A549 treated with AZD9567 at 1 μM for 4 hours (cell line): ENCODE measurements around the gene LEP. TPM values are rescaled to one million over a fixed set of nuclear protein-coding genes. Genes with fewer than 3 reads are reported as not detected.

ENCODE experiments used
- total RNA-seq: library from RNA; stranded (reverse); fragments of 200-300 nt; extraction: Qiagen RNA extraction; gene quantifications from 5 replicates; pipeline ENCODE4 v1.2.3, GENCODE V29; 2022; ENCODE audit not compliant: insufficient read depth

The LEP gene
- not detected in 5 replicates for total RNA-seq

DNA sequence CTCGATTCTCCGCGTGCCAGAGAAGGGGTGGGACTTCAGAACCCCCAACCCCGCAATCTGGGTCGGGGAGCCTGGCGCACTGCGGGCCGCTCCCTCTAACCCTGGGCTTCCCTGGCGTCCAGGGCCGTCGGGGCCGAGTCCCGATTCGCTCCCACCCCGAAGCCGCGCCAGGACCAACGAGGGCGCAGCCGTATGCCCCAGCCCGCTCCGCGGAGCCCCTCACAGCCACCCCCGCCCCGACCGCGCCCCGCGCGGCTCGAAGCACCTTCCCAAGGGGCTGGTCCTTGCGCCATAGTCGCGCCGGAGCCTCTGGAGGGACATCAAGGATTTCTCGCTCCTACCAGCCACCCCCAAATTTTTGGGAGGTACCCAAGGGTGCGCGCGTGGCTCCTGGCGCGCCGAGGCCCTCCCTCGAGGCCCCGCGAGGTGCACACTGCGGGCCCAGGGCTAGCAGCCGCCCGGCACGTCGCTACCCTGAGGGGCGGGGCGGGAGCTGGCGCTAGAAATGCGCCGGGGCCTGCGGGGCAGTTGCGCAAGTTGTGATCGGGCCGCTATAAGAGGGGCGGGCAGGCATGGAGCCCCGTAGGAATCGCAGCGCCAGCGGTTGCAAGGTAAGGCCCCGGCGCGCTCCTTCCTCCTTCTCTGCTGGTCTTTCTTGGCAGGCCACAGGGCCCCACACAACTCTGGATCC lies at the start of gene LEP:
Gene LEP (plus strand): TSS at position 583 of the 691 bp plus-strand sequence. CDS start 10,741 bp downstream, outside the sequence.

Other genes with a start within 250 kb of the LEP start
- gene LRRC4, start 209.8 kb upstream of the LEP start, total RNA-seq, result not detected in 5 replicates
- 53.2 to 70.3 TPM (median 59.0 TPM) in 5 replicates for gene RBM28, start 102.6 kb downstream of the LEP start, total RNA-seq
- gene PRRT4, start 120.4 kb downstream of the LEP start, total RNA-seq, result 0.29 to 0.51 TPM (median 0.36 TPM) in 4 of 5 replicates, not detected in the other
- gene IMPDH1, start 168.7 kb downstream of the LEP start, total RNA-seq, result 110 to 128 TPM (median 123 TPM) in 5 replicates
- gene HILPDA, start 214.6 kb downstream of the LEP start, total RNA-seq, result 9.8 to 25.3 TPM (median 22.4 TPM) in 5 replicates
- gene METTL2B, start 235.5 kb downstream of the LEP start, total RNA-seq, result 15.0 to 27.2 TPM (median 25.7 TPM) in 5 replicates